NCI-H1930 (cell line): Measurements from ENCODE around the gene SMTNL2.
"Not testable (repeated sequence)": the region's sequence is repeated elsewhere in the genome, so short reads cannot be mapped to it uniquely, and the experiment has no call there.

Experiments
- DNase-seq, 2 experiments: peaks; one replicate each; lab custom pipeline; 2025; lab: John Stamatoyannopoulos, UW

SMTNL2 gene

DNA sequence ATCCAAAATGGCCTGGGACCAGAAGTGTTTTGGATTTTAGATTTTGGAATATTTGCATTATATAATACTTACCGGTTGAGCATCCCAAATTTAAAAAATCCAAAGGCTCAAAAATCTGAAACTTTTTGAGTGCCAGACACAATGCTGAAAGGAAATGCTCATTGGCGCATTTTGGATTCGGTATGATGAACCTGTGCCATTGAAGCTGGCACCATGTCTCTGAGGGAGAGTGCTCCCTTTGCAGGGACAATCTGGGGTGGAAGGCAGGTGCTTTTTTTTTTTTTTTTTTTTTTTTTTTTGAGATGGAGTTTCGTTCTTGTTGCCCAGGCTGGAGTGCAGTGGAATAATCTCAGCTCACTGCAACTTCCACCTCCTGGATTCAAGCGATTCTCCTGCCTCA, 17.7 kb downstream of the SMTNL2 start:
- no peak for DNase-seq

DNA sequence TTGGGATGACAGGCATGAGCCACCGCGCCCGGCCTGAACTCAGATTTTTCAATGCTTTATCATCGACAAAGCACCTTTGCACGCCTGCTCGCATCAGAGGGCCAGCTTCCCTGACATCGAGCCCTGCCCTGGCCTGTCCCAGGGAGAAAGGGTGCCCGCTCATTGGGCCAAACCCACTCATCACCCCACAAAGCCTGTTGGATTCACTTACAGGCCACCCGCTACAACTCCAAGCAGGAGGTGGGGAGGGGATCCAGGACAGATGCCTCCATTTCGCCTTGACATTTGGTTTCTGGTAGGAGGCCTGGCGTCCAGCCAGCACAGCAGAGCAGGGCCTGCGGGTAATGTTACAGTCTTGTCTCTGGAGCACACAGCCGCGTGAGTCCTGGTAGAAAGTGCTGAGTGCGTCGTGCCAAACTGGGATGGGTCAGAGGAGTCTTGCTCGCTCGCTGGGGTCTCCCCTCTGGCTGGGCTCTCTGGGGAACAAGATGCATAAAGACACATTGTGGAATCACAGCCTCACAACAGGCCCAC, 19.8 kb downstream of the SMTNL2 start:
- no peak for DNase-seq

DNA sequence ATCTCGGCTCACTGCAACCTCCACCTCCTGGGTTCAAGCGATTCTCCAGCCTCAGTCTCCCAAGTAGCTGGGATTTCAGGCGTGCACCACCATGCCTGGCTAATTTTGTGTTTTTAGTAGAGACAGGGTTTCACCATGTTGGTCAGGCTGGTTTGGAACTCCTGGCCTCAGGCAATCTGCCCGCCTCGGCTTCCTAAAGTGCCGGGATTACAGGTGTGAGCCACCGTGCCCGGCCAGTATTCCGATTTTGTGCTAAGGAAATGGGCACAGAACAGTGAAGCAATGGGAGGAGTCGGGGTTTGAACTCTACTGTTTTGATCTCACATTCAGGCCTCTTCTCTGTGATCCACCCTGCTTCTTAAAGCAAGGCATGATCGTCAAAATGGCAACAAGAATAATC, 20.4 kb downstream of the SMTNL2 start:
- not testable (repeated sequence) for DNase-seq

DNA sequence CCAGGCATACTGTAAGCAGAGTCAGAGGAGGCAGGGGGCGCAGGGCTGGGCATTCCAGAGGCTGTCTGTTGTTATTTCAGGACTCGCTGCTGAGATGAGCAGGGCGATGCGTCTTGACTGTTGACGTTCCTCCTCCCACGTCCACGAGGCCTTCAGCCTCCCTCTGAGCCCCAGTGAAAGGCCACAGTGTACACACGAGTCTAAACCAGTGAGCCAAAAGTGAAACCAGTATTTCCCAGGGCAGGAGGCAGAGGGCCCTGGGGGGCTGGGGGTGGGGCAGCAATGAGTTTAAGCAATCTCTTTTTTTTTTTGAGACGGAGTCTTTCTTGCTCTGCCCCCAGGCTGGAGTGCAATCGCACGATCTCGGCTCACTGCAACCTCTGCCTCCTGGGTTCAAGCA, 21.5 kb downstream of the SMTNL2 start:
- no peak for DNase-seq

DNA sequence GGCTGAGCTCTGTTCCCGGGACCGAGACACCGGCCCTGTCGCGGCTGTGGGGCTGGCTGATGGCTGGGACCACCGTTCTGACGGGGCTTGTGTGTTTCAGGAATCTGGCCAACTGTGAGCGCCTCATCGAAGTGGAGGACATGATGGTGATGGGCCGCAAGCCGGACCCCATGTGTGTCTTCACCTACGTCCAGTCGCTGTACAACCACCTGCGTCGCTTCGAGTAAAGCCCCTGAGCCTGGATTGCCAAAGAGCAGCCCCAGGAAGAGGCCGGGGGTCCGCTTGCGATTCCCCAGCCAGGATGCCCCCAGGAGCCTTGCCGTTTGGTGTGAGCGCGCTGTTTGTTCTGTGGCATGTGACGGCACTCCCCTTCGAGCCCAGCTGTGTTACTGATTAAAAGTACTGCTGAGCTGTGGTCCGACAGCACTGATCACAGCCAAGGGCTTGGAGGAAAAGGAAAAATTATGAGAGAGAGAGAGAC, 23.0 kb downstream of the SMTNL2 start:
- no peak for DNase-seq

DNA sequence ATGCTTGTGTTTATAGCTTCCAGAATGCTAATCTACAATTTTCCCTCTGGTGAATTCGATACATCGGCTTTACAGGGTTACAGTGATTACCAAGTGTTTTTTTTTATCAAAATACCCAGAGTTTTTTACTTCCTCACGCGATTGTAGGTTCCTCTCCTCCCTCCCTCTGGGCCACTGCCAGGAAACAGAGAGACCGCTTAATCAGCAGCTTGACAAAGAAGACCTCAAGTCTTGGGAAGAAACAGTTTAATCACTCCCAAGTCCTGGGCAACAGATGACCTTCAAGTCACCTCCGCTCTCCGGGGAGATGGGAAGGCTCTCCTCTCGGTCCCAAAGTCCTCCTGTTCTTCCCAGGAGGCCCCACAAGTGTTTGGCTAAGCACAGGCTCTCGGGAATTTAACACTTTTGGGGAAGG, 23.5 kb downstream of the SMTNL2 start:
- DNase-seq = no peak

DNA sequence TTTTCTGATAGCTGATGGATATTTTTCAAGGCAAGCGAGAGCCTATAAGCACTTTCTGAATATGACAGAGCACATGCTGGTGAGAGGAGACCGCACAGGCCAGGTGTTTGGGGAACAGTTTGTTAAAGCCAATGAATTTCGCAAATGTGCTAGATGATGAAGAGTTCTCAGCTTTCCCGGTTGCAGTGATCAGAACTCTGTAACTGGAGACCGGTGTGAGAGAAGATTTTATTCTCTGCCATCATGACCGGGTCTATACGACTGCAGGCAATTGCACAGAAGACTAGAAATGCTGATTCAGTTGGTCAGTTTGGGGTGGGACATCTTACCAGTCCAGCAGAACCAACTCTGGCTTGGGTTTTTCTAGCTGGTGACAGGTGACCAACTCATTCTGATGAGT, 25.4 kb downstream of the SMTNL2 start:
- DNase-seq = no peak

DNA sequence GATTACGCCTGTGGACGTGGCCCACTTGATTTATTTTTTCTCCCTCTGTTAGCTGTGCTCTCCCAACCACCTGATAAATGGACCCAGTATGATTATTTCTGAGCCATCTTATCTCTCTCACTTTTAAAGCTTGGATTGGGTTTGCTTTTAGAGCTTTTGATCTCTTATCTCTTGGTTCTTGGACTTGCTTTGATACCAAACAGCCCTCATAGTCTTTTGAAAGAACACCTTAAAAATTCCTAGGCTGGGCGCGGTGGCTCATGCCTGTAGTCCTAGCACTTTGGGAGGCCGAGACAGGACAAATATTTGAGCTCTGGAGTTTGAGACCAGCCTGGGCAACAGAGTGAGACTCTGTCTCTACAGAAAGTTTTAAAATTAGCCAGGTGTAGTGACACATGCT, 25.8 kb downstream of the SMTNL2 start:
- no peak for DNase-seq

DNA sequence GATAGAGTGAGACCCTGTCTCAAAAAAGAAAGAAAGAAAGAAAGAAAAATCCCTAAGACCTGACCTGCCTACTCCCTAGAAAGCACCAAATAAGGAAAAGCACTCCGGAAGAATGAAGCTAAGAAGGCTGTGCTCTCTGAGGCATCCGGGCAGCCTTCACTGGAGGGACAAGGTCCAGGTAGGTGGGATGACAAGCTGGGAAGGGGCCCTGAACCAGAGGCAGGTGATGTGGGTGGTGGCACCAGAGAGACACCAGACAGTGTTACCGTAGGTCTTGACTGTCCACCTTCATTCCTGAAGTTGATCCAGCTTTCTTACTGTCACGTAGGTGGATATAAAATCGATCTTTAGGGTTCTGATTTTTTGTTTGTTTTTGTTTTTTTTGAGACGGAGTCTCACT, 26.3 kb downstream of the SMTNL2 start:
- DNase-seq = no peak

DNA sequence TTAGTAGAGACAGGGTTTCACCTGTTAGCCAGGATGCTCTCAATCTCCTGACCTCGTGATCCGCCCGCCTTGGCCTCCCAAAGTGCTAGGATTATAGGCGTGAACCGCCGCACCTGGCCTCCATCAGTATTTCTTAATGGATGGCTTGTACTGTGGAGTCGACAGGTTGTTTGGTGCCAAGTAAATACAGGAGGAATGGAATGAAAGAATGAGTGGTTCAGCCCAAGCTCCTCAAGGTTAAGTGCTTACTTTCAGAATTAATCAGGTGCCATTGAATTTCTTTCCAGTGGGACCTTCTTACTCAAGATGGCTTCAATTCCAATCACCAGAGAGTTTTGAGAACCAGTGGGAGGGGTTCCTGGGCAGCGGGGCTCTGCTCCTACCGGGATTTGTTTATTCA, 32.1 kb downstream of the SMTNL2 start:
- DNase-seq = no peak

DNA sequence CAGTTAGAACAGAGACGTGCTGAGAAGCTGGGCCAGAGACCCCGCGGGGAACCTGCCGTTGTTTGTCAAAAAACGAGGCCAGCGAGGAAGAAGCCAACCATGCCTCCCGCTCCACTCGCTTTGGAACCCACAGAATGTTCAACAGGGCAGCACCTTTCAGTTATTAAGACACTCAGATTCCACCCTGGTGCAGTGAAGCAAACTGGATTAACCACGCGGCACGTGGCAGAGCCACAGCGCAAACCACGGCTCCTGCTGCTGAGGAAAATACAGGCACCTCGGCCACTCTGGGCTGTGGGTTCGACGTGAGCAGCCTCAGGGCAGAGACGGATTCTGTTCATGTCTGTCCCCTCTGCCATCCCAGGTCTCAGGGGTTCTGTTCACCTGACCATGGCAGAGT, 32.8 kb downstream of the SMTNL2 start:
- no peak for DNase-seq

DNA sequence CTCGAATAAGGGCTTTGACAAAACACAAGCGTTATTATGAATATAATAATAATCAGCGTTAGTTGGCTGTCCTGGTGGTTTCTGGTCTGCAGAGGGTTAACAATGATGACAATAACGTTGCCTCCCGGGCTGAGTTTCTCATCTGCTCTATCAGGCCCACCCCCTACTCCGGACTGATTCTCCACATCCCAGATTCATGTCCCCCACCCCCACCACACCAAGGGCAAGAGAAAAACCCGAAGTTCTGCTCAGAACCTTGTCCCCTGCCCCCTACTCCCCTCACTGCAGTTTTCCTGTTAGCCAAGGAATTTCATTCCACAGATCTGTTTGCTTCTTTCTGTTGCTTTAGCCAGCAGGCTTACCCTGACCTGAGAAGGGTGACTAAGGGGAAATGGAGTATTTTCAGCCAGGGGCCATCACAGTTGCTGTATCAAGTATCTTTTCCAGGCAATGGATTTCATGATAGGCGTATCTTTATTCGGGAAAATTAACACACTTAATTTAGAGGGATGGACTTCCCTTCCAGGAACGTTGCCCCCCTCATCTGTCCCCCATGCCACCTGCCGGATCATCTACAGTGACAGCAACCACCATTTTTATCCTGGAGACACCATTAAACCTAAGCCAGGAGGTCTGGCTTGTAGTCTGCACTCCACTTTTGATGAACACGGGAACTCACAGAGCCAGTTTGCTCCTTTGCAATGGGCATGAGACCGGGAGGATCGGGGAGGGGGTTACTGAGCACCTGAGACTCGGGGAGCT, 33.4 kb downstream of the SMTNL2 start:
- no peak for DNase-seq

DNA sequence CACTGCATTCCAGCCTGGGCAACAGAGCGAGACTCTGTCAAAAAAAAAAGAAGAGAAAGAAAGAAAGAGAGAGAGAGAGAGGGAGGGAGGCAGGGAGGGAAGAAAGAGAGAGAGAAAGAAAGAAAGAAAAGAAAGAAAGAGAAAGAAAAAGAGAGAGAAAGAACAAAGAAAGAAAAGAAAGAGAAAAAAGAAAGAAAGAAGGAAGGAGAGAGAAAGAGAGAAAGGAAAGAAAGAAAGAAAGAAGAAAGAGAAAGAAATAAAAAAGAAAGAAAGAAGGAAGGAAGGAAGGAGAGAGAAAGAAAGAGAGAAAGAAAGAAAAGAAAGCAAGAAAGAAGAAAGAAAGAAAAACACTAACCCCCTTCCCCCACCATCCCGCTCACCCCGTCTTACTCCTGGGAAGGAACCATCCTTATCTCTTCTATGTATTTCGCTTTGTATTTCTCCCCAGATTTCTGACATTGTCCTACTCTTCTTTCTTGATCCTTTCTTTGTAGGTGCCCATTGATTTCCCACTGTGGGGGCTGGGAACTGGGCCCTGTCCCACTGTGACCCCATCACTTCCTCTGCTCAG, 36.3 kb downstream of the SMTNL2 start:
- DNase-seq = no peak

DNA sequence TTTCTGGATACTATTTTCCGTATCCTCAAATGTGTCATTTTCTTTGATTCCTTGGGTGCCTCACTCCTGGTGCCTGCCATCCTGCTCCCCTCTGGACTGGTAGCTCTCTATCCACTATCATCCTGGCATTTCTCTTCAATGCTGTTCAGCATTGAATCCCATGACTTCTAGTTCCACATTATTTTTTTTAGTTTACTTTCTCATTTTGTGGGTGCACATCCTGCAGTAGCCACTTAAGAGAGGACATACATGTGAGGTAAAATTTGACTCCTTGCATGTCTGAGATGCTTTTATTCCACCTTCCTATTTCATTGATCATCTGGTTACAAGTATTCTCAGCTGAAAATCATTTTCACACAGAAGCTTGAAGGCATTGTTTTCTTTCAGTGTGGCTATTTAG, 38.0 kb downstream of the SMTNL2 start:
- no peak for DNase-seq

DNA sequence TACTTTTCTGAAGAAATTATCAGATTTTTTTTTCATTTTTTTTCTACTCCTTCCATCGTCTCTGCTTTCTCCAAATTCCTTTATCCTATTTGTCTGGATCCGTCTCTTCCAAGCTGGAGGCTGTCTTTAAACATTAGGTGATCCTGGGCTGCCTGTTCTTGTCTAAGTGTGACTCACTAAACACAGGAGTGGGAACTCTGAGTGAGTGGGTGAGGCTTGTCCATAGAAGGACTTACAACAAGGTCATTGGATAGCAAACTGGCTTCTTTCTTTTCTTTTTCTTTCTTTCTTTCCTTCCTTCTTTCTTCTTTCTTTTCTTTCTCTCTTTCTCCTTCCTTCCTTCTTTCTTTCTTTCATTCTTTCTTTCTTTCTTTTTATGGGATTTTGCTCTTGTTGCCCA, 38.9 kb downstream of the SMTNL2 start:
- no peak for DNase-seq

DNA sequence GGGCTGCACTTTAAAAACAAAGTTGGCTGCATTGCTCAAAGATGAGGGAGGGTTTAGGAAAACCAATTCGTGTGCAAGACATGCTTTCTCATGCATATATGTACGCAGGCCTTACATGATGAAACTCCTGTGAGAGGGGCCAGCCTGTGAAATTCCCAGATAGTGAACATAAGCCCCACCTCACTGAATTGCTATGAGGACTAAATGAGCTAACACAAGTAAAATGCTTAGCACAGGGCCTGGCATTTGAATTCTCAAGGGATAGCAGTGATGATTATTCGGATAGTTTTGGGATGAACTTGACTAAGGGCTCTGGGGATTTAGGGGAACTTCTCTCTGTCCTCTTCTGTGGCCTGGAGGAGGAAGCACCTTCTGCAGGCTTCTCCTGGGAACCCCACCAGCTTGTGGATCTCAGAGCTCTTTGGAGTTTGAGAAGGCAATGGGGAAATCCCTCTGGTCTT, 40.2 kb downstream of the SMTNL2 start:
- not testable (repeated sequence) for DNase-seq

DNA sequence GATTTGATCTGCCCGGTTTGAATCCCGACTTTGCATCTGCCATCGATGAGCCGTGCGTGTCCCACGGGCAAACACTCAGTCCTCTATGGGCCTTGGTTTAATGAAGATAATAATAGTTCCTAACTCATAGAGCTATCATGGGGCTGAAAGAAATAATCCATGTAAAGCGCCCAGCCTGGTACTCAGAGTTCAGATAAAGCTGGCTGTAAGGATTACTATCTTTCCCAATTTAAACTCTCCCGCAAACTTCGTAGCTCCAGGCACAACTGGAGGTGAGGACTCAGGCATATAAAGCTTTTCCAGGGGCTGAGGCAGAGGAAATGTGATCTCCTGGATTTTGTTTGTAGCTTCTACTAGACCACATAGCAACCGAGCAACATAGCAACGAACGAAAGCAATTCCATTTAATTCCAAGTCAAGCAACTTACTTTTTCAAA, 40.9 kb downstream of the SMTNL2 start:
- no peak for DNase-seq

DNA sequence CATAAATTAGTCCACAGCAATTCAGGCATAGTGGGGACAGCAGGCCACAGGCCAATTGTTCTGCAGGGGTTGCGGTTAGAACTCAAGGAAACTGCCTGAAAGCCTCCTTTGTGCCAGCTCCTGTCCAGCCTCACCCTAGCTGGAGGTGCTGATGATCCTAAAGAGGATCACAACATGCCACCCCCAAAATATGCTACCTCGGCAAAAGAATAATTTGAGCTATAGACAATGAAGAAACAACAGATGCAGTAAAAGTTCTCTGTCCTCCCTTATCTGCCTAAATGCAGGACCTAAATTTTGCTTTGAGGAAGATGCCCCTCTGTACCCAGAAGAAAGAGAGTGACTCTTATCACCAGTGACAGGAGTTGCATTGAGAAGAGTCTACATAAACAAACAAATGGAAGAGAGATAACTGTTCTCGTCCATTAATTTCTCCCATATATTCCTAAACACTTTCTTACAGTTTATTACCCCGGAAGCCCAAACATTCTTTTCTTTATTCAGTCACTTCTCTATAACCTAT, 42.5 kb downstream of the SMTNL2 start:
- DNase-seq = no peak

DNA sequence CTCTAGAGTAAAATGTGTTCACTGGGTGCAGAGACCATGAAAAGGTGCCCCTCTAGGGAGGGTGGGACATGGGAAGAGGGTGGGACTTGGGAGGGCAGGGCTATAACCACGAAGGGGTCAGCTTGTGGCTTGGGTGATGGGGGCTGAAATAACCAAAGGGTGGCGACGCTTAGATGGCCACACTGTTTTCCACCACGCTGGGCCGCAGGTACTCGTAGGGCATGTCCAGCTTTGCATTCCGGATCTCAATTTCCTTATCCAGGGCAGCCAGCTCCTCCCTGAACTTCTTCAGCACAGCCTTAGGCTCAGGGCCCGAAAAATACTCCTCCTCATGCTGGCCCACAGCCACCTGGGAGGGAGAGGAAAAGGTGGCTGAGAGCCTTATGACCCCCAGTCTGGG, 47.1 kb downstream of the SMTNL2 start:
- no peak for DNase-seq

DNA sequence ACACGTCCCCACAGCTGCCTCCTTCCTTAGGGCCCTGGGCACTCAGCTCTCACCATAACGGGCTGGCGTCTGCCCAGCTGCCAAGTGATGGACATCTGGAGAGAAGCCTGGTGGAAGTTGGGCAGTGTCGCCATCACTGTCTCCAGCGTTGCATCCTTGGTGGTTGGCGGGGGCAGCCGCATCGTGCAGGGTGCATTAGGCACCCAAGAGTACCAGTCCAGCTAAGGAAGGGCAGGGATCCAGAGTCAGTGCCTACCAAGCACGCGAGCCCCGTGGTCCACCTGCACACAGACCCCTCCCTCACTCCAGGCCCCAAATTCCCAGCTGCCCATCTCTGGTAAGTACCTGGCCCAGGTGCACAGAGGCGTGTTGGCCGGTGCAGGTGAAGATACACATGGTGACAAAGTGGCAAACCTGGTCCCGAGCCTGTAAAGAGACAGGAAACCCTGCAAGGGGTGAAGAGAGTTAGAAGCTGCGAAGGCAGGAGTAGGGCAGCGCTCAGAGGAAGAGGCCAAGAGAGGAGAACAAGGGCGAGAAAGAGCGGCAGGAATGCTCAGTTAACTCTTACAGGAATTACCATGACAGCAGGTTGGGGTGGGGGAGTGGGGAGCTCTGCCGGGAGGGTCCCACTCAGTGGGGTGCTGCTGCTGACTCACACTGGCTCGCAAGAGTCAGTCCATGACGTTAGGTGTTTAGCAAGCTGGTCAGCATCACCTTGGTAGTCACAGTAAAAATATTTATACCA, 47.7 kb downstream of the SMTNL2 start:
- no peak for DNase-seq

DNA sequence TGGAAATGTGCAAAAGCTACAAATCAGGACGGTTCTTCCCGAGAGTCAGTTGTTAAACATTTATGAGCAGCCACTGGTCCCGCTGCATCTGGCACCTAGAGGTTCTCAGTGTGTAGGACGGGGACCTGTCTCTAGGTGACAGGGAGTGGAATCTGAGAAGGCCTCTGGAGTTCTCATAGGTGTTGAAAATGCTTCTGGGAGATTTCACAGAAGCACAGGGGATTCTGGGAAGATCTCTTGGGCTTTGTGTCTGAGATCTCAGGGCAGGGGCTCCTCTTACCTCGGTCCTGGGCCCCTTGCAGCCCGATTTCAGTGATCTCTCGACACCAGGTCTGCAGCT, 48.2 kb downstream of the SMTNL2 start:
- no peak for DNase-seq

DNA sequence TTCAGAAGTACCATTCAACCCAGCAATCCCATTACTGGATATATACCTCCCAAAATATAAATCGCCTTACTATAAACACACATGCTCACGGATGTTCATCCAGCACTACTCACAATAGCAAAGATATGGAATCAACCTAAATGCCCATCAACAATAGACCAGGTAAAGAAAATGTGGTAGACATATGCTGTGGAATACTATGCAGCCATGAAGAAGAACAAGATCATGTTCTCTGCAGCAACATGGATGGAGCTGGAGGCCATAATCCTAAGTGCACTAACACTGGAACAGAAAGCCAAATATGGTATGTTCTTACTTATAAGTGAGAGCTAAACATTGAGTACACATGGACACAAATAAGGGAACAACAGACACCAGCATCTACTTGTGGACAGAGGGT, 49.3 kb downstream of the SMTNL2 start:
- DNase-seq = no peak

DNA sequence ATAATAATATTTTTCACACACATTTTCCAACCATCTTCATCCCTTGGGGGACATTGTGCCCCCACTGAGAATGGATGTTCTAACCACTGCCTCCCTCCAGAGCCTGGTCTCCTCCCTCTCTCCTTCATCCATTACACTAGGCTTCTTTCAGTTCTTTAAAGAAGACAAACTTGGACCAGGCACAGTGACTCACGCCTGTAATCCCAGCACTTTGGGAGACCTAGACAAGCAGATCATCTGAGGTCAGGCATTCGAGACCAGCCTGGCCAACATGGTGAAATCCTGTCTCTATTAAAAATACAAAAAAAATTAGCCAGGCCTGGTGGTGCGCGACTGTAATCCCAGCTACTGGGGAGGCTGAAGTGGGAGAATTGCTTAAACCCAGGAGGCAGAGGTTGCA, 50.6 kb downstream of the SMTNL2 start:
- no peak for DNase-seq
